ENCODE results near the gene SEBOX. TPM values are rescaled to one million over a fixed set of nuclear protein-coding genes. Genes with fewer than 3 reads are reported as not detected.

SEBOX gene
- total RNA-seq, result not detected
- polyA plus RNA-seq, result not detected
- long read RNA-seq, donor 1, result 0 reads
- long read RNA-seq, donor 2, result 0 reads
- long read RNA-seq, donor 3, result 0 reads
- long read RNA-seq, donor 4, result 0 reads
- long read RNA-seq, donor 5, result 0 reads

- H3K36me3 ChIP-seq (ENCODE audit: control insufficient read depth in 4 of 4, insufficient read depth in 4 of 4, low read length in 4 of 4), result peaks cover 16 to 40% (median 19%) of the 10 kb centered on the region in 4 donors
- H3K4me3 ChIP-seq, result no peak within 1 kb of the TSS
- no peaks in the 10 kb centered on the region for H3K27me3 ChIP-seq (ENCODE audit: control insufficient read depth in 3 of 3, insufficient read depth in 3 of 3, low read length in 2 of 3)
- ATAC-seq (ENCODE audit: insufficient read depth, low FRiP score) (no peak), DNase-seq (no peak)
- no peaks in the 10 kb centered on the region for H3K9me3 ChIP-seq (ENCODE audit: control insufficient read depth in 4 of 4, insufficient read depth in 3 of 4, low read length in 3 of 4)
- H3K9ac ChIP-seq (ENCODE audit: insufficient read depth in 1 of 2, low read length in 2 of 2), result no peak within 1 kb of the TSS
- TF ChIP-seq CTCF (IDR thresholded peaks at IDR 0.05; ENCODE audit: control extremely low read depth, extremely low read depth), result no peak
- H3K4me1 ChIP-seq (ENCODE audit: control insufficient read depth in 5 of 5, insufficient read depth in 5 of 5, low read length in 5 of 5), result no peaks in the 10 kb centered on the region
- no peak within 1 kb of the TSS for H3K27ac ChIP-seq (ENCODE audit: low read depth in 1 of 2, low read length in 1 of 2)
- WGBS, 2 donors, result 94 to 96% methylated on average over 13 of the region's 13 CpGs
These were observed at the start of gene SEBOX for GRCh38 chr17:28364665-28365363. TSS of gene SEBOX (minus strand) at chr17:28365199. CDS start at chr17:28365151, 48 bp downstream.

GRCh38 chr17:28413804-28414203 is 48.8 kb upstream of the SEBOX start:
- Histone ChIP-seq H3K9me3 (ENCODE audit: control insufficient read depth in 4 of 4, insufficient read depth in 3 of 4, low read length in 3 of 4) (no peaks in the 10 kb centered on the region), H3K4me1 (ENCODE audit: control insufficient read depth in 5 of 5, insufficient read depth in 5 of 5, low read length in 5 of 5) (no peaks in the 10 kb centered on the region), H3K4me3 (no peak overlapping the region), H3K27me3 (ENCODE audit: control insufficient read depth in 3 of 3, insufficient read depth in 3 of 3, low read length in 2 of 3) (peaks cover 0 to 21% (median 3%) of the 10 kb centered on the region in 3 donors), H3K36me3 (ENCODE audit: control insufficient read depth in 4 of 4, insufficient read depth in 4 of 4, low read length in 4 of 4) (no peaks in the 10 kb centered on the region), H3K9ac (ENCODE audit: insufficient read depth in 1 of 2, low read length in 2 of 2) (no peak overlapping the region), H3K27ac (ENCODE audit: low read depth in 1 of 2, low read length in 1 of 2) (no peak overlapping the region)
- no peak for TF ChIP-seq CTCF (IDR thresholded peaks at IDR 0.05; ENCODE audit: control extremely low read depth, extremely low read depth)
- DNase-seq (no peak), ATAC-seq (ENCODE audit: insufficient read depth, low FRiP score) (no peak)
- WGBS, 2 donors, result 68 to 78% methylated on average over 7 of the region's 7 CpGs

GRCh38 chr17:28412099-28412498 is 47.1 kb upstream of the SEBOX start:
- DNase-seq (no peak), ATAC-seq (ENCODE audit: insufficient read depth, low FRiP score) (no peak)
- Histone ChIP-seq H3K27me3 (ENCODE audit: control insufficient read depth in 3 of 3, insufficient read depth in 3 of 3, low read length in 2 of 3) (peaks cover 0 to 21% (median 3%) of the 10 kb centered on the region in 3 donors), H3K4me1 (ENCODE audit: control insufficient read depth in 5 of 5, insufficient read depth in 5 of 5, low read length in 5 of 5) (no peaks in the 10 kb centered on the region), H3K9me3 (ENCODE audit: control insufficient read depth in 4 of 4, insufficient read depth in 3 of 4, low read length in 3 of 4) (peaks cover 0 to 2% (median 0%) of the 10 kb centered on the region in 4 donors), H3K27ac (ENCODE audit: low read depth in 1 of 2, low read length in 1 of 2) (no peak overlapping the region), H3K4me3 (no peak overlapping the region), H3K9ac (ENCODE audit: insufficient read depth in 1 of 2, low read length in 2 of 2) (no peak overlapping the region), H3K36me3 (ENCODE audit: control insufficient read depth in 4 of 4, insufficient read depth in 4 of 4, low read length in 4 of 4) (no peaks in the 10 kb centered on the region)
- 83 to 86% methylated on average over 3 of the region's 3 CpGs for WGBS, 2 donors
- TF ChIP-seq CTCF (IDR thresholded peaks at IDR 0.05; ENCODE audit: control extremely low read depth, extremely low read depth), result no peak

All from lung (tissue), 16 donors.